ENCODE measurements around the gene LCN9. TPM values are rescaled to one million over a fixed set of nuclear protein-coding genes. Genes with fewer than 3 reads are reported as not detected.

LCN9 gene
- total and polyA plus RNA-seq, 2 donors from 2014 or later = not detected

DNA sequence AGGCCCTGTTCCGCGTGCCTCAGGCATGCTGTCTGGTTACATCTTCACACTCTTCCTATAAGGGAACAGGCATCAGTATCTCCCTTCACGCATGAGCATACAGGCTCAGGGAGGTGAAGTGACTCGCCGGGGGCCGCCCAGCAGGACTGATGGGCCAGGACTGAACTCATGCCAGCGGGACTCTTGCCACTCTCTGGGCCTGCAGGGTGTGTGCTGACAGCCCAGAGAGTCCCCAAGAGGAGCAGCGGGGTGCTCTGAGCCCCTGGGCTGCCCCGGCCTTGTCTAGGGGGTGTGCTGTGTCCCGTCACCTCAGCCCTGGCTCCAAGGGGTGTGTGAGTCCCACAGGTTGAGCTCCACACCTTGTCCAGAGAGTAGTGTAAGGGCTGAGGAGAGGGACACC lies 48.8 kb downstream of the LCN9 start:
- no peak for DNase-seq
- Histone ChIP-seq H3K9ac (ENCODE audit: low read length in 3 of 3) (no peak overlapping the region), H3K27ac (ENCODE audit: low read depth in 2 of 2, low read length in 2 of 2) (no peak overlapping the region), H3K4me1 (ENCODE audit: control insufficient read depth in 2 of 3, insufficient read depth in 2 of 3, low read depth in 1 of 3, low read length in 3 of 3) (no peaks in the 10 kb centered on the region), H3K9me3 (ENCODE audit: control insufficient read depth in 2 of 3, insufficient read depth in 1 of 3, low read length in 3 of 3) (no peaks in the 10 kb centered on the region), H3K36me3 (ENCODE audit: control insufficient read depth in 2 of 3, insufficient read depth in 3 of 3, low read length in 3 of 3) (no peaks in the 10 kb centered on the region), H3K27me3 (ENCODE audit: control insufficient read depth, insufficient read depth, low read length) (no peaks in the 10 kb centered on the region), H3K4me3 (ENCODE audit: low read length in 3 of 3) (no peak overlapping the region)
- TF ChIP-seq, protein P1, sequence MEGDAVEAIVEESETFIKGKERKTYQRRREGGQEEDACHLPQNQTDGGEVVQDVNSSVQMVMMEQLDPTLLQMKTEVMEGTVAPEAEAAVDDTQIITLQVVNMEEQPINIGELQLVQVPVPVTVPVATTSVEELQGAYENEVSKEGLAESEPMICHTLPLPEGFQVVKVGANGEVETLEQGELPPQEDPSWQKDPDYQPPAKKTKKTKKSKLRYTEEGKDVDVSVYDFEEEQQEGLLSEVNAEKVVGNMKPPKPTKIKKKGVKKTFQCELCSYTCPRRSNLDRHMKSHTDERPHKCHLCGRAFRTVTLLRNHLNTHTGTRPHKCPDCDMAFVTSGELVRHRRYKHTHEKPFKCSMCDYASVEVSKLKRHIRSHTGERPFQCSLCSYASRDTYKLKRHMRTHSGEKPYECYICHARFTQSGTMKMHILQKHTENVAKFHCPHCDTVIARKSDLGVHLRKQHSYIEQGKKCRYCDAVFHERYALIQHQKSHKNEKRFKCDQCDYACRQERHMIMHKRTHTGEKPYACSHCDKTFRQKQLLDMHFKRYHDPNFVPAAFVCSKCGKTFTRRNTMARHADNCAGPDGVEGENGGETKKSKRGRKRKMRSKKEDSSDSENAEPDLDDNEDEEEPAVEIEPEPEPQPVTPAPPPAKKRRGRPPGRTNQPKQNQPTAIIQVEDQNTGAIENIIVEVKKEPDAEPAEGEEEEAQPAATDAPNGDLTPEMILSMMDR (IDR thresholded peaks at IDR 0.05; ENCODE audit: borderline replicate concordance, extremely low read depth, insufficient read depth) = no peak
- intact Hi-C loops (cut with DNase I) = no loop called here
- FAIRE-seq = no peak

DNA sequence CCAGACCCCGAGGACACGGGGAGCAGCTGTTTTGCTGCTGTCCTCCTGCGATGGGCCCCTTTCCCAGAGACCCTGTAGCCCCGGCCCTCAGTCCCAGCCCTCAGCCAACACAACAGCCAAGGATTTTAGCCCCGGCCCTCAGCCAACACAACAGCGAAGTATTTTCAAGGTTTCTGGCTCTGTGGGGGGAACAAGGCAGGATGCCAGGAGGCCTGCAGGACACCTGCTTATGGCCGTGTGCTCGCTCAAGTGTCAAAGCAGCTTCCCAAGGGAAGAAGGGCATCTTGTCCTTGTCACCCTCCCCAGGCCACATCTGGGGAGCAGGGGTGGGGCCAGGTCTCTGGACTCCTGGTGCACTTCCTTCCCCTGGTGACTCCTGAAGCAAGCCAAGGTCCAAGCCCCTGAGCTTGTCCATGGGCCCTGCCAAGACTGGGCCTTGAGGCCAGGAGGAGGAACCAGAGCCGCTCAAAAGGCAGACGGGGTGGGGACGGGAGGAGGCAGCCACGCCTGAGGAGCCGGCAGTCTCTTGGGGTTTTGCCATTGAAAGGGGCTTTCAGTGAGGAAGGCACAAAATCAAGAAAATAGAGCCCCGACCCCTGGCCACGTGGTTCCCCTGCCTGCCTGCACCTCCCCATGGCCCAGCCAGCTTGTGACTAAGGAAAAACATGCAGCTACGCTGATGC lies 49.6 kb downstream of the LCN9 start:
- no peaks in the 10 kb centered on the region for H3K27me3 ChIP-seq (ENCODE audit: control insufficient read depth, insufficient read depth, low read length)
- intact Hi-C loops (cut with DNase I) = no loop called here
- FAIRE-seq = no peak

DNA sequence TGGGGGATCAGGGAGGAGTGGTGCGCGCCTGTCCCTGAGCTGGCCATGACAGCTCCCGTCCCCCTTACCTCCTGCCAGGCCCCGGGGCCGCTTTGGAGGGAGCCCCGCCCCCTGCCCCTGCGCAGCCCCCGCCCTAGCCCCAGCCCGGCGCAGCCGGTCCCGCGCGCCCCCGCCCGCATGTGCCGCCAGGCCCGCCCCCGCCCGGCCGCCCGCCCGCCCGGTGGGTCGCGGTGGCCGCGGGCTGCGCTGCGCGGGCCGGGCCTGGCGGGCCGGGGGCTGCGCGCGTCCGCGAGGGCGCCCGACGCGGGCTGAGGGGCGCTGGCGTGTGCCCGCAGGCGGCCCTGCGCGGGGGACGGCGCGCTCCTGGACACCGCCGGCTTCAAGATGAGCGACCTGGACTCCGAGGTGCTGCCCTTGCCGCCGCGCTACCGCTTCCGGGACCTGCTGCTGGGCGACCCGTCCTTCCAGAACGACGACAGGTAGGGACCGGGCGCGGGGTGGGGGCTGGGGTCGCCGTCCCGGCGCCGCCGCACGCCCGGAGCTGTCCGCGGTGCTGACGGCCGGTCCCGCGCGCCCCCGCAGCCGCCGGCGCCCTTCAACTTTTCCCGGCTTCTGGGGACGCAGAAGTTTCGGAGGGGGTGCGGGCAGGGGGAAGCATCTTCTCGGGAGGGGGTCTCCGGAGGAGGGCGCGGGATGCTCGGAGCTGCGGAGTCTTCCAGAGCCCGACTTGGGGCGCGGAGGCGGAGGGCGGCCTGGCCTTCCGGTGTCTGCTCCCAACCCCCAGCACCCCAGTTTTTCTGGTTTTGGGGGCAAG lies 51.3 kb downstream of the LCN9 start:
- intact Hi-C loops (cut with DNase I) = no loop called here
- H3K9me3 ChIP-seq (ENCODE audit: control insufficient read depth in 2 of 3, insufficient read depth in 1 of 3, low read length in 3 of 3) = no peaks in the 10 kb centered on the region
- FAIRE-seq (no peak), DNase-seq (peak in 3 of 5 donors; percentile 39 to 70 (median 62))
- TF ChIP-seq, protein P1 (IDR thresholded peaks at IDR 0.05; ENCODE audit: borderline replicate concordance, extremely low read depth, insufficient read depth) = no peak
- no peak overlapping the region for H3K27ac ChIP-seq (ENCODE audit: low read depth in 2 of 2, low read length in 2 of 2)
- no peaks in the 10 kb centered on the region for H3K27me3 ChIP-seq (ENCODE audit: control insufficient read depth, insufficient read depth, low read length)
- H3K9ac ChIP-seq (ENCODE audit: low read length in 3 of 3) = no peak overlapping the region
- no peaks in the 10 kb centered on the region for H3K36me3 ChIP-seq (ENCODE audit: control insufficient read depth in 2 of 3, insufficient read depth in 3 of 3, low read length in 3 of 3)
- H3K4me3 ChIP-seq (ENCODE audit: low read length in 3 of 3) = no peak overlapping the region
- no peaks in the 10 kb centered on the region for H3K4me1 ChIP-seq (ENCODE audit: control insufficient read depth in 2 of 3, insufficient read depth in 2 of 3, low read depth in 1 of 3, low read length in 3 of 3)

More for the DNA sequence above, 49.6 kb downstream of the LCN9 start:
- no peaks in the 10 kb centered on the region for H3K36me3 ChIP-seq (ENCODE audit: control insufficient read depth in 2 of 3, insufficient read depth in 3 of 3, low read length in 3 of 3)
- H3K4me3 ChIP-seq (ENCODE audit: low read length in 3 of 3) = no peak overlapping the region
- no peak for DNase-seq
- H3K27ac ChIP-seq (ENCODE audit: low read depth in 2 of 2, low read length in 2 of 2) = no peak overlapping the region
- H3K4me1 ChIP-seq (ENCODE audit: control insufficient read depth in 2 of 3, insufficient read depth in 2 of 3, low read depth in 1 of 3, low read length in 3 of 3) = no peaks in the 10 kb centered on the region
- TF ChIP-seq, protein P1 (IDR thresholded peaks at IDR 0.05; ENCODE audit: borderline replicate concordance, extremely low read depth, insufficient read depth) = no peak
- no peak overlapping the region for H3K9ac ChIP-seq (ENCODE audit: low read length in 3 of 3)
- no peaks in the 10 kb centered on the region for H3K9me3 ChIP-seq (ENCODE audit: control insufficient read depth in 2 of 3, insufficient read depth in 1 of 3, low read length in 3 of 3)
